ENCODE measurements around the gene EXOC4.

GRCh38 chr7:134060874-134061273, 808.0 kb downstream of the EXOC4 start:
- TF ChIP-seq POLR2A (IDR thresholded peaks at IDR 0.05) (no peak), CTCF (IDR thresholded peaks at IDR 0.05) (no peak)

Data from sigmoid colon (tissue), 3 donors.